Thyroid gland (tissue), 4 donors: ENCODE measurements around the gene TRUB2. TPM values are rescaled to one million over a fixed set of nuclear protein-coding genes. Genes with fewer than 3 reads are reported as not detected.

Experiments used
- DNase-seq, 2 donors: peaks; one replicate each; pipeline ENCODE4 v3.0.0-alpha.2; 2019
- H3K27ac ChIP-seq, 3 donors: fragments of 200-600 bp; sonication (generic); 1 replicate in 2 of 3; 2 replicates in 1 of 3; pipeline ENCODE4 v1.5.1; 2016 to 2019; ENCODE audit warnings: mild to moderate bottlenecking in 1 of 3, moderate library complexity in 1 of 3
- H3K27me3 ChIP-seq: fragments of 200-600 bp; sonication (generic); one replicate; pipeline ENCODE4 v1.5.1; 2019
- H3K36me3 ChIP-seq, 2 donors: fragments of 200-600 bp; sonication (generic); one replicate each; pipeline ENCODE4 v1.5.1; 2016 to 2019
- H3K4me1 ChIP-seq, 2 donors: fragments of 200-600 bp; sonication (generic); one replicate each; pipeline ENCODE4 v1.5.1; 2017 to 2019
- H3K4me3 ChIP-seq, 3 donors: fragments of 200-600 bp; sonication (generic); replicated peaks in 1 of 3; 1 replicate in 2 of 3; 2 replicates in 1 of 3; pipeline ENCODE4 v1.5.1; 2016; ENCODE audit warnings: mild to moderate bottlenecking in 1 of 3
- H3K9me3 ChIP-seq: fragments of 200-600 bp; sonication (generic); one replicate; pipeline ENCODE4 v1.5.1; 2017
- CTCF ChIP-seq, 6 experiments: fragments of 200-600 bp in 3 of 6; fragments of 450-650 bp in 3 of 6; sonication (generic) in 3 of 6; IDR thresholded peaks; one replicate each; pipeline ENCODE4 v1.5.1; 2016 to 2019; ENCODE audit warnings: antibody characterized with exemption in 6 of 6, mild to moderate bottlenecking in 2 of 6, inconsistent platforms in 1 of 6, moderate library complexity in 1 of 6
- POLR2A ChIP-seq, 2 donors: fragments of 450-650 bp; IDR thresholded peaks; one replicate each; pipeline ENCODE4 v1.6.1; 2017; ENCODE audit warnings: antibody characterized with exemption in 2 of 2, mild to moderate bottlenecking in 2 of 2, moderate library complexity in 1 of 2
- WGBS, 2 donors: methylation state at CpG; one replicate each; pipeline ENCODE4 v1.1.5; 2017; 5-methylcytosine and 5-hydroxymethylcytosine counted together
- intact Hi-C: fragments of 100-400 bp; cut with DNase I; formaldehyde crosslinking; loops from one replicate; pipeline ENCODE4 v1.15.1; 2023
- total RNA-seq, 4 donors: library from RNA; depleted of rRNA; stranded (reverse); fragments of >200 nt; gene quantifications; one replicate each; pipeline ENCODE4 v1.2.3, GENCODE V29; 2016

The TRUB2 gene
- 10 to 100 TPM in 3 of 4 donors, 1 to 10 TPM in 1; 8.3 to 19.2 (median 16.6) TPM for total RNA-seq

GRCh38 chr9:128322404-128323211 is at the start of gene TRUB2, which contains the start of gene COQ4:
TSS of gene TRUB2 (minus strand) at chr9:128322447. CDS start at chr9:128322408, 39 bp downstream.
TSS of gene COQ4 (plus strand) at chr9:128322839. CDS start at chr9:128322859, 20 bp downstream.
- 0 to 1% methylated on average over 18 to 24 of the region's 83 CpGs for WGBS, 2 donors
- H3K4me1 ChIP-seq, result peaks cover 5 to 22% of the 10 kb centered on the region in 2 donors
- peak within 1 kb of the TSS; percentile 85 to 96 (median 92) for H3K27ac ChIP-seq
- TF ChIP-seq POLR2A (IDR thresholded peaks at IDR 0.05) (peak in 1 of 2 donors; percentile 31), CTCF (IDR thresholded peaks at IDR 0.05) (peak in 1 of 6 experiments; percentile 3)
- no peaks in the 10 kb centered on the region for H3K27me3 ChIP-seq
- peak; percentile 94 to 95 for DNase-seq
- peak within 1 kb of the TSS; percentile 33 to 94 (median 82) for H3K4me3 ChIP-seq
- no peaks in the 10 kb centered on the region for H3K9me3 ChIP-seq
- peaks cover 0 to 11% of the 10 kb centered on the region in 2 donors for H3K36me3 ChIP-seq
- intact Hi-C loops, result loop anchor here (5.0 kb wide), 1 partner anchor 45 kb away; the partner anchor contains the start of genes GOLGA2 and SWI5

- no peaks in the 10 kb centered on the region for H3K36me3 ChIP-seq
- intact Hi-C loops, result no loop called here
- no peak for DNase-seq
- H3K9me3 ChIP-seq, result no peaks in the 10 kb centered on the region
- TF ChIP-seq POLR2A (IDR thresholded peaks at IDR 0.05) (no peak), CTCF (IDR thresholded peaks at IDR 0.05) (no peak)
- peak overlapping the region; percentile 52 to 81 (median 65) for H3K4me3 ChIP-seq
- peaks cover 6 to 17% of the 10 kb centered on the region in 2 donors for H3K4me1 ChIP-seq
- no peaks in the 10 kb centered on the region for H3K27me3 ChIP-seq
- peak overlapping the region; percentile 35 to 61 (median 41) for H3K27ac ChIP-seq
- 1% methylated on average over 10 of the region's 10 CpGs for WGBS, 2 donors
Observed at GRCh38 chr9:128371630-128372117, 49.4 kb upstream of the TRUB2 start.

GRCh38 chr9:128370752-128371629 is 48.7 kb upstream of the TRUB2 start, which contains the start of gene URM1:
TSS of gene URM1 (plus strand) at chr9:128371374. CDS start at chr9:128371381, 7 bp downstream.
- peak within 1 kb of the TSS; percentile 72 to 86 (median 76) for H3K27ac ChIP-seq
- H3K36me3 ChIP-seq, result no peaks in the 10 kb centered on the region
- peak within 1 kb of the TSS; percentile 52 to 81 (median 65) for H3K4me3 ChIP-seq
- intact Hi-C loops, result no loop called here
- TF ChIP-seq POLR2A (IDR thresholded peaks at IDR 0.05), result peak; percentile 72 to 88
- TF ChIP-seq CTCF (IDR thresholded peaks at IDR 0.05), result no peak
- H3K4me1 ChIP-seq, result peaks cover 6 to 17% of the 10 kb centered on the region in 2 donors
- DNase-seq, result peak; percentile 94 to 96
- no peaks in the 10 kb centered on the region for H3K27me3 ChIP-seq
- H3K9me3 ChIP-seq, result no peaks in the 10 kb centered on the region
- WGBS, 2 donors, result 0% methylated on average over 12 to 29 of the region's 55 CpGs

- Histone ChIP-seq H3K4me3 (peak overlapping the region; percentile 33 to 81 (median 65)), H3K27ac (peak overlapping the region; percentile 72 to 86 (median 76)), H3K9me3 (no peaks in the 10 kb centered on the region), H3K4me1 (peaks cover 6 to 17% of the 10 kb centered on the region in 2 donors), H3K27me3 (no peaks in the 10 kb centered on the region), H3K36me3 (no peaks in the 10 kb centered on the region)
- no peak for DNase-seq
- intact Hi-C loops, result no loop called here
- no peak for TF ChIP-seq CTCF (IDR thresholded peaks at IDR 0.05)
- no peak for TF ChIP-seq POLR2A (IDR thresholded peaks at IDR 0.05)
Observed at GRCh38 chr9:128370367-128370751, 48.1 kb upstream of the TRUB2 start.
